ENCODE measurements around the gene CTNS. TPM values are rescaled to one million over a fixed set of nuclear protein-coding genes. Genes with fewer than 3 reads are reported as not detected.
A peak's percentile ranks its signal among the peaks of the same experiment; 100 is the strongest.

CTNS gene
- total RNA-seq, 6 experiments from 2014 or later, result 6.7 to 30.3 (median 9.4) TPM

- WGBS (ENCODE audit: insufficient coverage, low coverage, low lambda C conversion rate, missing lambda C conversion rate), result 55% methylated on average over 3 of the region's 3 CpGs
- TF ChIP-seq POLR2A (IDR thresholded peaks at IDR 0.05), result no peak
- TF ChIP-seq, protein P1, sequence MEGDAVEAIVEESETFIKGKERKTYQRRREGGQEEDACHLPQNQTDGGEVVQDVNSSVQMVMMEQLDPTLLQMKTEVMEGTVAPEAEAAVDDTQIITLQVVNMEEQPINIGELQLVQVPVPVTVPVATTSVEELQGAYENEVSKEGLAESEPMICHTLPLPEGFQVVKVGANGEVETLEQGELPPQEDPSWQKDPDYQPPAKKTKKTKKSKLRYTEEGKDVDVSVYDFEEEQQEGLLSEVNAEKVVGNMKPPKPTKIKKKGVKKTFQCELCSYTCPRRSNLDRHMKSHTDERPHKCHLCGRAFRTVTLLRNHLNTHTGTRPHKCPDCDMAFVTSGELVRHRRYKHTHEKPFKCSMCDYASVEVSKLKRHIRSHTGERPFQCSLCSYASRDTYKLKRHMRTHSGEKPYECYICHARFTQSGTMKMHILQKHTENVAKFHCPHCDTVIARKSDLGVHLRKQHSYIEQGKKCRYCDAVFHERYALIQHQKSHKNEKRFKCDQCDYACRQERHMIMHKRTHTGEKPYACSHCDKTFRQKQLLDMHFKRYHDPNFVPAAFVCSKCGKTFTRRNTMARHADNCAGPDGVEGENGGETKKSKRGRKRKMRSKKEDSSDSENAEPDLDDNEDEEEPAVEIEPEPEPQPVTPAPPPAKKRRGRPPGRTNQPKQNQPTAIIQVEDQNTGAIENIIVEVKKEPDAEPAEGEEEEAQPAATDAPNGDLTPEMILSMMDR (IDR thresholded peaks at IDR 0.05), result no peak
Observed at GRCh38 chr17:3708366-3708765, 71.8 kb downstream of the CTNS start.

DNA sequence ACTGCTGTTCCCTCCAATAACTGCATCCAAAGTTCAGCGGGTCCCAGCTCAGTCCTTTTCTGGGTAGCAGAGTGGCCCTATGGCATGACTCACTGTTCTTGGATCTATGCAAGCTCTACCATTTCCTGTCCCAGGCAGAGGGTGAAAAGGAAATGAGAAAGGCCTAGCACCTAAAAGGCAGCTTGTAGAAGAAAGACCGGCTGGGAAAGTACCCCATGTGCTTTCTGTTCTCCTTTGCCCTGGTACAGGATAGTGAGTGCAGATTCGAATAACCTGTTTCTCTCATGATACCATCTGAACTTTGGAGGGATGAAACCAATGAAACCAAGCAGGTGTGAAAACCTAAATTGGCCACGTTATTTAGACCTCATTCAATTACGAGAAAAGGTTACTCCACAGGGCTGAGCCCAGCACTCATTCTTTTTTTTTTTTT is 74.4 kb downstream of the CTNS start:
- intact Hi-C loops (cut with DNase I), result no loop called here
- no peaks in the 10 kb centered on the region for H3K27me3 ChIP-seq
- H3K9me3 ChIP-seq, result no peaks in the 10 kb centered on the region
- H3K4me1 ChIP-seq, result no peaks in the 10 kb centered on the region
- no peak overlapping the region for H3K27ac ChIP-seq
- DNase-seq (no peak), ATAC-seq (peak; percentile 52 to 68 (median 66))
- H3K4me3 ChIP-seq, result no peak overlapping the region
- WGBS (ENCODE audit: insufficient coverage, low coverage, low lambda C conversion rate, missing lambda C conversion rate), result 51% methylated on average over 5 of the region's 5 CpGs
- no peak for TF ChIP-seq POLR2A (IDR thresholded peaks at IDR 0.05)
- TF ChIP-seq, protein P1 (IDR thresholded peaks at IDR 0.05), result no peak
- peaks cover 0 to 14% (median 5%) of the 10 kb centered on the region in 4 donors for H3K36me3 ChIP-seq

More at GRCh38 chr17:3708366-3708765, 71.8 kb downstream of the CTNS start:
- no peaks in the 10 kb centered on the region for H3K36me3 ChIP-seq
- intact Hi-C loops (cut with DNase I), result no loop called here
- H3K4me1 ChIP-seq, result no peaks in the 10 kb centered on the region
- ATAC-seq (no peak), DNase-seq (no peak)
- H3K4me3 ChIP-seq, result no peak overlapping the region
- no peaks in the 10 kb centered on the region for H3K9me3 ChIP-seq
- H3K27ac ChIP-seq, result no peak overlapping the region
- no peaks in the 10 kb centered on the region for H3K27me3 ChIP-seq

Other genes starting within 250 kb of the CTNS start
- gene OR1E1, start 238.3 kb upstream of the CTNS start, total RNA-seq, result not detected
- gene OR3A3, start 225.4 kb upstream of the CTNS start, total RNA-seq, result not detected
- not detected for gene OR1E2, start 202.9 kb upstream of the CTNS start, total RNA-seq
- gene SPATA22, start 164.9 kb upstream of the CTNS start, total RNA-seq, result not detected
- 1 to 10 TPM; 1.7 to 6.0 (median 4.2) TPM for gene ASPA, start 160.8 kb upstream of the CTNS start, total RNA-seq
- gene TRPV3, start 78.9 kb upstream of the CTNS start, total RNA-seq, result 1 to 10 TPM in 1 of 6 experiments, under 1 TPM in 4, not detected in 1; 0.12 to 2.1 (median 0.37) TPM
- gene TRPV1, start 27.3 kb upstream of the CTNS start, total RNA-seq, result 10 to 100 TPM in 1 of 6 experiments, 1 to 10 TPM in 5; 3.1 to 12.0 (median 6.4) TPM
- 10 to 100 TPM; 13.5 to 26.1 (median 22.8) TPM for gene SHPK, start 510 bp upstream of the CTNS start, total RNA-seq
- 10 to 100 TPM in 4 of 6 experiments, 1 to 10 TPM in 2; 8.1 to 60.9 (median 34.7) TPM for gene TAX1BP3, start 31.8 kb downstream of the CTNS start, total RNA-seq
- 10 to 100 TPM; 19.7 to 27.7 (median 24.4) TPM for gene EMC6, start 32.1 kb downstream of the CTNS start, total RNA-seq
- gene P2RX5, start 59.4 kb downstream of the CTNS start, total RNA-seq, result 1 to 10 TPM in 1 of 6 experiments, under 1 TPM in 5; 0.13 to 1.1 (median 0.40) TPM
- 1 to 10 TPM in 1 of 6 experiments, under 1 TPM in 4, not detected in 1; 0.07 to 1.1 (median 0.27) TPM for gene HASPIN, start 87.1 kb downstream of the CTNS start, total RNA-seq
- 1 to 10 TPM; 5.4 to 7.7 (median 5.8) TPM for gene ITGAE, start 164.4 kb downstream of the CTNS start, total RNA-seq
- gene NCBP3, start 209.5 kb downstream of the CTNS start, total RNA-seq, result 10 to 100 TPM in 4 of 6 experiments, 1 to 10 TPM in 2; 8.6 to 15.1 (median 10.5) TPM